Measurements from ENCODE around the gene RLIM. TPM values are rescaled to one million over a fixed set of nuclear protein-coding genes. Genes with fewer than 3 reads are reported as not detected.

RLIM gene
- total RNA-seq, 1 donor from 2014 or later, result 50.9 TPM

- peaks cover 7% of the 10 kb centered on the region for H3K4me1 Mint-ChIP-seq
- no peak for DNase-seq (ENCODE audit: low spot score in 2 of 2, unreplicated experiment in 2 of 2)
- peaks cover 20% of the 10 kb centered on the region for H3K9me3 Mint-ChIP-seq
- TF ChIP-seq CTCF (IDR thresholded peaks at IDR 0.05; ENCODE audit: unreplicated experiment), result no peak
- H3K36me3 Mint-ChIP-seq, result peaks cover 5% of the 10 kb centered on the region
- H3K27ac Mint-ChIP-seq, result no peak overlapping the region
- H3K27me3 Mint-ChIP-seq (ENCODE audit: low read depth), result no peaks in the 10 kb centered on the region
- no peak overlapping the region for H3K4me3 Mint-ChIP-seq
Measured at GRCh38 chrX:74606799-74607198, 7.6 kb downstream of the RLIM start.

GRCh38 chrX:74606342-74606741 lies 8.1 kb downstream of the RLIM start:
- peaks cover 7% of the 10 kb centered on the region for H3K4me1 Mint-ChIP-seq
- DNase-seq (ENCODE audit: low spot score in 2 of 2, unreplicated experiment in 2 of 2), result no peak
- TF ChIP-seq CTCF (IDR thresholded peaks at IDR 0.05; ENCODE audit: unreplicated experiment), result no peak
- no peak overlapping the region for H3K27ac Mint-ChIP-seq
- H3K36me3 Mint-ChIP-seq, result peaks cover 5% of the 10 kb centered on the region
- H3K4me3 Mint-ChIP-seq, result no peak overlapping the region
- no peaks in the 10 kb centered on the region for H3K27me3 Mint-ChIP-seq (ENCODE audit: low read depth)
- H3K9me3 Mint-ChIP-seq, result peaks cover 20% of the 10 kb centered on the region

GRCh38 chrX:74603040-74603439 lies 11.4 kb downstream of the RLIM start:
- no peak for TF ChIP-seq CTCF (IDR thresholded peaks at IDR 0.05; ENCODE audit: unreplicated experiment)
- no peaks in the 10 kb centered on the region for H3K27me3 Mint-ChIP-seq (ENCODE audit: low read depth)
- no peaks in the 10 kb centered on the region for H3K36me3 Mint-ChIP-seq
- H3K4me1 Mint-ChIP-seq, result peaks cover 7% of the 10 kb centered on the region
- no peak overlapping the region for H3K4me3 Mint-ChIP-seq
- DNase-seq (ENCODE audit: low spot score in 2 of 2, unreplicated experiment in 2 of 2), result no peak
- peaks cover 21% of the 10 kb centered on the region for H3K9me3 Mint-ChIP-seq
- H3K27ac Mint-ChIP-seq, result no peak overlapping the region

GRCh38 chrX:74602142-74602541 lies 12.3 kb downstream of the RLIM start:
- no peak for DNase-seq (ENCODE audit: low spot score in 2 of 2, unreplicated experiment in 2 of 2)
- TF ChIP-seq CTCF (IDR thresholded peaks at IDR 0.05; ENCODE audit: unreplicated experiment), result no peak
- Mint-ChIP-seq H3K4me3 (no peak overlapping the region), H3K36me3 (no peaks in the 10 kb centered on the region), H3K27me3 (ENCODE audit: low read depth) (no peaks in the 10 kb centered on the region), H3K27ac (no peak overlapping the region), H3K4me1 (peaks cover 7% of the 10 kb centered on the region), H3K9me3 (peaks cover 21% of the 10 kb centered on the region)

GRCh38 chrX:74593593-74593992 lies 20.8 kb downstream of the RLIM start:
- DNase-seq (ENCODE audit: low spot score in 2 of 2, unreplicated experiment in 2 of 2), result no peak
- H3K27me3 Mint-ChIP-seq (ENCODE audit: low read depth), result no peaks in the 10 kb centered on the region
- no peak overlapping the region for H3K27ac Mint-ChIP-seq
- TF ChIP-seq CTCF (IDR thresholded peaks at IDR 0.05; ENCODE audit: unreplicated experiment), result no peak
- H3K9me3 Mint-ChIP-seq, result peaks cover 11% of the 10 kb centered on the region
- H3K4me3 Mint-ChIP-seq, result no peak overlapping the region
- H3K4me1 Mint-ChIP-seq, result no peaks in the 10 kb centered on the region
- H3K36me3 Mint-ChIP-seq, result peaks cover 22% of the 10 kb centered on the region

GRCh38 chrX:74585766-74586165 lies 28.7 kb downstream of the RLIM start:
- no peak for TF ChIP-seq CTCF (IDR thresholded peaks at IDR 0.05; ENCODE audit: unreplicated experiment)
- H3K27ac Mint-ChIP-seq, result no peak overlapping the region
- no peak for DNase-seq (ENCODE audit: low spot score in 2 of 2, unreplicated experiment in 2 of 2)
- H3K36me3 Mint-ChIP-seq, result peaks cover 12% of the 10 kb centered on the region
- no peaks in the 10 kb centered on the region for H3K4me1 Mint-ChIP-seq
- H3K9me3 Mint-ChIP-seq, result peaks cover 15% of the 10 kb centered on the region
- H3K27me3 Mint-ChIP-seq (ENCODE audit: low read depth), result no peaks in the 10 kb centered on the region
- no peak overlapping the region for H3K4me3 Mint-ChIP-seq

Measured in mesothelial cell of epicardium (in vitro differentiated cells).